Neuronal stem cell (in vitro differentiated cells): ENCODE data around the gene INTS12.

Experiments used
- DNase-seq: peaks from one replicate; pipeline ENCODE4 v3.0.0-alpha.2; 2013; ENCODE audit warnings: low spot score
- H2AFZ ChIP-seq: one replicate; pipeline ENCODE4 v1.6.1; 2013; ENCODE audit warnings: mild to moderate bottlenecking, low read length, inconsistent platforms
- H2AK5ac ChIP-seq: 2 replicates; pipeline ENCODE4 v1.6.1; 2013; ENCODE audit warnings: low read depth, mild to moderate bottlenecking, inconsistent platforms, low read length, moderate library complexity, mixed read lengths
- H2BK120ac ChIP-seq: 2 replicates; pipeline ENCODE4 v1.6.1; 2013; ENCODE audit warnings: low read depth, mild to moderate bottlenecking, inconsistent platforms, low read length, moderate library complexity, mixed read lengths
- H2BK12ac ChIP-seq: one replicate; pipeline ENCODE4 v1.6.1; 2013; ENCODE audit warnings: low read length, inconsistent platforms
- H2BK15ac ChIP-seq: 2 replicates; pipeline ENCODE4 v1.6.1; 2013; ENCODE audit warnings: mild to moderate bottlenecking, low read length, inconsistent platforms, mixed read lengths
- H2BK5ac ChIP-seq: one replicate; pipeline ENCODE4 v1.6.1; 2013; ENCODE audit warnings: inconsistent platforms, mild to moderate bottlenecking, low read length, moderate library complexity
- H3K14ac ChIP-seq: one replicate; pipeline ENCODE4 v1.6.1; 2013; ENCODE audit warnings: low read length, inconsistent platforms
- H3K18ac ChIP-seq: 2 replicates; pipeline ENCODE4 v1.6.1; 2013; ENCODE audit warnings: low read length, inconsistent platforms
- H3K23ac ChIP-seq: 2 replicates; pipeline ENCODE4 v1.6.1; 2013; ENCODE audit warnings: low read depth, mild to moderate bottlenecking, mixed read lengths, low read length, inconsistent platforms; ENCODE audit not compliant: poor library complexity
- H3K27ac ChIP-seq: replicated peaks from 3 replicates; pipeline ENCODE4 v1.5.1; 2013; ENCODE audit warnings: low read length, inconsistent platforms
- H3K27me3 ChIP-seq, 3 experiments: 2 replicates each; pipeline ENCODE4 v1.6.1; 2013; ENCODE audit warnings: low read length in 3 of 3, mild to moderate bottlenecking in 2 of 3, inconsistent platforms in 1 of 3, low read depth in 1 of 3, mixed read lengths in 1 of 3, moderate library complexity in 1 of 3; ENCODE audit not compliant: control insufficient read depth in 3 of 3, insufficient read depth in 3 of 3
- H3K36me3 ChIP-seq, 2 donors: replicated peaks in 1 of 2; 2 replicates each; pipeline ENCODE4 v1.6.1; 2013; ENCODE audit warnings: low read length in 2 of 2; ENCODE audit not compliant: control insufficient read depth in 2 of 2, insufficient read depth in 2 of 2
- H3K4ac ChIP-seq: 2 replicates; pipeline ENCODE4 v1.6.1; 2013; ENCODE audit warnings: inconsistent platforms, mild to moderate bottlenecking, low read length, moderate library complexity
- H3K4me1 ChIP-seq, 2 donors: 1 replicate in 1 of 2; 2 replicates in 1 of 2; pipeline ENCODE4 v1.6.1; 2013; ENCODE audit warnings: low read length in 2 of 2, low read depth in 1 of 2; ENCODE audit not compliant: control insufficient read depth in 2 of 2, insufficient read depth in 1 of 2
- H3K4me2 ChIP-seq: one replicate; pipeline ENCODE4 v1.6.1; 2013; ENCODE audit warnings: mild to moderate bottlenecking, low read length, inconsistent platforms; ENCODE audit not compliant: insufficient read depth, poor library complexity, severe bottlenecking
- H3K4me3 ChIP-seq, 2 donors: 2 replicates each; pipeline ENCODE4 v1.5.1; 2013; ENCODE audit warnings: low read length in 2 of 2, mild to moderate bottlenecking in 2 of 2, inconsistent platforms in 1 of 2, moderate library complexity in 1 of 2
- H3K79me1 ChIP-seq: one replicate; pipeline ENCODE4 v1.6.1; 2013; ENCODE audit warnings: low read depth, mild to moderate bottlenecking, inconsistent platforms, low read length, moderate library complexity
- H3K9ac ChIP-seq: one replicate; pipeline ENCODE4 v1.6.1; 2013; ENCODE audit warnings: mild to moderate bottlenecking, low read depth, low read length, inconsistent platforms; ENCODE audit not compliant: poor library complexity
- H3K9me3 ChIP-seq, 2 donors: replicated peaks in 1 of 2; 2 replicates each; pipeline versions ENCODE3 to v1.6.1; 2013; ENCODE audit warnings: low read length in 2 of 2, mild to moderate bottlenecking in 2 of 2, inconsistent platforms in 1 of 2, low read depth in 1 of 2, mixed read lengths in 1 of 2, moderate library complexity in 1 of 2; ENCODE audit not compliant: control insufficient read depth in 2 of 2, insufficient read depth in 1 of 2
- H4K8ac ChIP-seq: one replicate; pipeline ENCODE4 v1.6.1; 2013; ENCODE audit warnings: low read depth, mild to moderate bottlenecking, inconsistent platforms, low read length, moderate library complexity
- H4K91ac ChIP-seq: one replicate; pipeline ENCODE4 v1.6.1; 2013; ENCODE audit warnings: low read length, low read depth, mild to moderate bottlenecking, inconsistent platforms; ENCODE audit not compliant: poor library complexity
- WGBS, 2 donors: extraction: QIAGEN DNeasy Blood & Tissue Kit; methylation state at CpG; one replicate each; pipeline ENCODE4 v1.1.7; 2013; ENCODE audit warnings: missing lambda C conversion rate in 2 of 2, mixed read lengths in 1 of 2; ENCODE audit not compliant: insufficient read length in 2 of 2, insufficient replicate concordance in 1 of 2; ENCODE audit errors: extremely low coverage in 2 of 2; 5-methylcytosine and 5-hydroxymethylcytosine counted together

INTS12 gene

DNA sequence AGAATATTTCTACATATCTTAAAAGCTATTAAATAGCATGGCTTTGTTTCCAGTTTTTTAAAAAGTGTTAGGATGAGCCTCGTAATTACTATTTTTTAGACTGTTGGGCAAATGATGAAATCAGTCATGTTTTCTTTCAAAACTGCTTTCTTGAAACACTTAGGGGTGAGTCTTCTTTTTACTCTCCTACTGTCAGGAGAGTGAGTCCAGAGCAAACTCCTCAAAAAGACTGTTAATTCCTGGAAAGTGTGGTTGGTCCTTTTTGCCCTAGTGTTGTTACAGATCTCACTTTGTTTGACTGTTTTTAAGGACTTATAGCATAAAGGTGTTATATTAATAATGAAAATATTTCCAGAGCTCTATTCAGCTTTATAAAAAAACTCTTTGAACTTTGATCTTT lies 6.4 kb upstream of the INTS12 start:
- Histone ChIP-seq H2BK5ac (no peak overlapping the region), H2AFZ (no peak overlapping the region), H3K27ac (no peak overlapping the region), H3K27me3 (no peaks in the 10 kb centered on the region), H3K4me2 (no peak overlapping the region), H3K9me3 (peaks cover 0 to 6% of the 10 kb centered on the region in 2 donors), H3K4me1 (peaks cover 0 to under 1% of the 10 kb centered on the region in 2 donors), H3K9ac (no peak overlapping the region), H2BK12ac (no peak overlapping the region), H2AK5ac (no peak overlapping the region), H3K23ac (no peak overlapping the region), H3K14ac (no peak overlapping the region), H3K36me3 (peaks cover 7 to 24% of the 10 kb centered on the region in 2 donors), H3K4ac (no peak overlapping the region), H3K18ac (no peak overlapping the region), H4K8ac (no peak overlapping the region), H2BK15ac (no peak overlapping the region), H3K4me3 (no peak overlapping the region), H2BK120ac (no peak overlapping the region), H3K79me1 (no peaks in the 10 kb centered on the region), H4K91ac (no peak overlapping the region)
- no peak for DNase-seq
- no CpG with 5 or more reads among the region's 1 CpG for WGBS, 2 donors

DNA sequence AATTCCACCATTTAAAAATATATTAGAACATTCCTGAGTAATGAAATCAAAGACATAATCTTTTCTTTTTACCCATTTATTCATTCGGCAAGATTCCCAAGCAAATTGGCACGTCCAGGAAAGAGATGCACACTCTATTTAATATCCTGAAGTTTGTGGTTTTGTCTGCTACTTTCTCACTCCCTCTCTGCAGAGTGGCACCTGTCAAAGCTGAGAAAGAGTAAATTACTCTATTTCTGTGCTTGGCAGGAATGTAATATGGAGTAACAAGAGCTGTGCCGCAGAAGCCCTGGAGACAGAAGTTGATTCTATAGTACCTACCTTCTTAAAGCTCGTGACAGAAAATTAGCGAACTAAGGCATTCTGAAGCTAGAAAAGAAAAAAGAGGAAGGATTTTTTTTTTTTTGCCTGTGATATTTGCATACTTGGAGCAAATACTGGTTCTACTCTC lies 5.6 kb upstream of the INTS12 start:
- Histone ChIP-seq H3K14ac (no peak overlapping the region), H3K18ac (no peak overlapping the region), H2BK120ac (no peak overlapping the region), H3K4me3 (no peak overlapping the region), H2AK5ac (no peak overlapping the region), H2BK15ac (no peak overlapping the region), H4K8ac (no peak overlapping the region), H2AFZ (no peak overlapping the region), H3K23ac (no peak overlapping the region), H3K27me3 (no peaks in the 10 kb centered on the region), H3K79me1 (no peaks in the 10 kb centered on the region), H3K27ac (no peak overlapping the region), H3K4ac (no peak overlapping the region), H3K9ac (no peak overlapping the region), H3K4me1 (peaks cover 0 to 3% of the 10 kb centered on the region in 2 donors), H2BK5ac (no peak overlapping the region), H3K9me3 (peaks cover 0 to 6% of the 10 kb centered on the region in 2 donors), H4K91ac (no peak overlapping the region), H2BK12ac (no peak overlapping the region), H3K36me3 (peaks cover 4 to 16% of the 10 kb centered on the region in 2 donors), H3K4me2 (no peak overlapping the region)
- no CpG with 5 or more reads among the region's 5 CpGs for WGBS, 2 donors
- DNase-seq = no peak

GRCh38 chr4:105712766-105713165 lies 4.3 kb upstream of the INTS12 start:
- no peak overlapping the region for H3K4me2 ChIP-seq
- no peak overlapping the region for H2AK5ac ChIP-seq
- no peak overlapping the region for H2BK12ac ChIP-seq
- no peak overlapping the region for H2BK120ac ChIP-seq
- H3K4me1 ChIP-seq = peaks cover 0 to 3% of the 10 kb centered on the region in 2 donors
- no peak overlapping the region for H3K4me3 ChIP-seq
- no peak overlapping the region for H3K4ac ChIP-seq
- H3K9ac ChIP-seq = no peak overlapping the region
- no peak overlapping the region for H3K14ac ChIP-seq
- peaks cover 0 to 4% of the 10 kb centered on the region in 2 donors for H3K36me3 ChIP-seq
- H2BK5ac ChIP-seq = no peak overlapping the region
- H3K27ac ChIP-seq = no peak overlapping the region
- H3K9me3 ChIP-seq = peaks cover 0 to 6% of the 10 kb centered on the region in 2 donors
- no peaks in the 10 kb centered on the region for H3K27me3 ChIP-seq
- no peaks in the 10 kb centered on the region for H3K79me1 ChIP-seq
- no CpG with 5 or more reads among the region's 2 CpGs for WGBS, 2 donors
- H2BK15ac ChIP-seq = no peak overlapping the region
- DNase-seq = no peak
- no peak overlapping the region for H3K23ac ChIP-seq
- H2AFZ ChIP-seq = no peak overlapping the region
- no peak overlapping the region for H4K8ac ChIP-seq
- no peak overlapping the region for H4K91ac ChIP-seq
- H3K18ac ChIP-seq = no peak overlapping the region

- Histone ChIP-seq H3K79me1 (no peaks in the 10 kb centered on the region), H3K14ac (no peak overlapping the region), H3K9ac (no peak overlapping the region), H2BK15ac (no peak overlapping the region), H3K4me1 (peaks cover 0 to 3% of the 10 kb centered on the region in 2 donors), H3K36me3 (no peaks in the 10 kb centered on the region), H3K27ac (no peak overlapping the region), H3K4ac (no peak overlapping the region), H3K4me2 (no peak overlapping the region), H3K27me3 (no peaks in the 10 kb centered on the region), H2AFZ (no peak overlapping the region), H3K23ac (no peak overlapping the region), H2BK5ac (no peak overlapping the region), H4K8ac (no peak overlapping the region), H4K91ac (no peak overlapping the region), H3K4me3 (no peak overlapping the region), H2AK5ac (no peak overlapping the region), H3K18ac (no peak overlapping the region), H3K9me3 (no peaks in the 10 kb centered on the region), H2BK120ac (no peak overlapping the region), H2BK12ac (no peak overlapping the region)
- DNase-seq = no peak
- no CpG with 5 or more reads among the region's 6 CpGs for WGBS, 2 donors
These were observed 2.2 kb upstream of the INTS12 start for GRCh38 chr4:105710678-105711077.
